Fibroblast of the conjunctiva (primary cell): ENCODE data around the gene SLC12A2.

Experiments
- DNase-seq: peaks from one replicate; pipeline ENCODE4 v3.0.0-alpha.2; 2010; ENCODE audit warnings: low read depth

SLC12A2 gene

GRCh38 chr5:128169401-128170017 lies 85.9 kb downstream of the SLC12A2 start:
- DNase-seq: no peak

GRCh38 chr5:128172102-128172501 lies 88.5 kb downstream of the SLC12A2 start:
- no peak for DNase-seq

- no peak for DNase-seq
These were observed 91.4 kb downstream of the SLC12A2 start for GRCh38 chr5:128174951-128175350.

- DNase-seq: no peak
These were observed 108.8 kb downstream of the SLC12A2 start for GRCh38 chr5:128192368-128192767.

GRCh38 chr5:128193665-128194390 lies 110.3 kb downstream of the SLC12A2 start:
- no peak for DNase-seq

GRCh38 chr5:128195316-128195715 lies 111.8 kb downstream of the SLC12A2 start:
- DNase-seq: no peak

GRCh38 chr5:128196080-128196479 lies 112.5 kb downstream of the SLC12A2 start:
- DNase-seq: no peak

- DNase-seq: peak; percentile 32
These were observed 113.2 kb downstream of the SLC12A2 start for GRCh38 chr5:128196791-128197190.

- DNase-seq: no peak
These were observed 114.4 kb downstream of the SLC12A2 start for GRCh38 chr5:128197896-128198522.

- no peak for DNase-seq
These were observed 115.5 kb downstream of the SLC12A2 start for GRCh38 chr5:128199104-128199503.

GRCh38 chr5:128199611-128200010 lies 116.0 kb downstream of the SLC12A2 start:
- no peak for DNase-seq

GRCh38 chr5:128201065-128201926 lies 117.7 kb downstream of the SLC12A2 start:
- DNase-seq: peak; percentile 24

GRCh38 chr5:128202320-128202719 lies 118.8 kb downstream of the SLC12A2 start:
- DNase-seq: no peak

GRCh38 chr5:128208436-128208835 lies 124.9 kb downstream of the SLC12A2 start:
- no peak for DNase-seq

GRCh38 chr5:128212191-128212806 lies 128.7 kb downstream of the SLC12A2 start:
- DNase-seq: no peak

- peak; percentile 78 for DNase-seq
These were observed 129.8 kb downstream of the SLC12A2 start for GRCh38 chr5:128213340-128213739.

GRCh38 chr5:128213833-128214232 lies 130.3 kb downstream of the SLC12A2 start:
- no peak for DNase-seq

- DNase-seq: no peak
These were observed 132.7 kb downstream of the SLC12A2 start for GRCh38 chr5:128216285-128216684.

- DNase-seq: no peak
These were observed 133.4 kb downstream of the SLC12A2 start for GRCh38 chr5:128216860-128217531.

GRCh38 chr5:128220841-128221240 lies 137.3 kb downstream of the SLC12A2 start:
- DNase-seq: no peak

- DNase-seq: no peak
These were observed 140.8 kb downstream of the SLC12A2 start for GRCh38 chr5:128224336-128224735.
